Subcutaneous abdominal adipose tissue (tissue), 5 donors: ENCODE measurements around the gene SKAP1.

ENCODE experiments used
- H3K27ac ChIP-seq: one replicate; pipeline ENCODE4 v1.7.0; 2013; ENCODE audit warnings: low read depth, mild to moderate bottlenecking, inconsistent platforms, low read length, moderate library complexity
- H3K27me3 ChIP-seq, 5 donors: one replicate each; pipeline ENCODE4 v1.7.0; 2013; ENCODE audit warnings: low read length in 5 of 5, inconsistent platforms in 1 of 5; ENCODE audit not compliant: control insufficient read depth in 5 of 5, insufficient read depth in 4 of 5
- H3K36me3 ChIP-seq, 5 donors: one replicate each; pipeline ENCODE4 v1.7.0; 2013; ENCODE audit warnings: low read length in 5 of 5; ENCODE audit not compliant: control insufficient read depth in 5 of 5, insufficient read depth in 5 of 5
- H3K4me1 ChIP-seq, 5 donors: one replicate each; pipeline ENCODE4 v1.7.0; 2013; ENCODE audit warnings: low read length in 5 of 5, mild to moderate bottlenecking in 3 of 5, moderate library complexity in 1 of 5; ENCODE audit not compliant: control insufficient read depth in 5 of 5, insufficient read depth in 5 of 5
- H3K4me3 ChIP-seq, 5 donors: one replicate each; pipeline ENCODE4 v1.7.0; 2013; ENCODE audit warnings: low read length in 5 of 5, low read depth in 1 of 5
- H3K9ac ChIP-seq, 5 donors: one replicate each; pipeline ENCODE4 v1.7.0; 2013; ENCODE audit warnings: low read length in 5 of 5, mild to moderate bottlenecking in 4 of 5, moderate library complexity in 3 of 5
- H3K9me3 ChIP-seq, 5 donors: one replicate each; pipeline ENCODE4 v1.7.0; 2013; ENCODE audit warnings: low read length in 5 of 5; ENCODE audit not compliant: control insufficient read depth in 5 of 5
- donor health status: healthy.
- donor health status: healthy.
- donor health status: healthy.
- donor health status: healthy.
- donor health status: healthy.

The SKAP1 gene

DNA sequence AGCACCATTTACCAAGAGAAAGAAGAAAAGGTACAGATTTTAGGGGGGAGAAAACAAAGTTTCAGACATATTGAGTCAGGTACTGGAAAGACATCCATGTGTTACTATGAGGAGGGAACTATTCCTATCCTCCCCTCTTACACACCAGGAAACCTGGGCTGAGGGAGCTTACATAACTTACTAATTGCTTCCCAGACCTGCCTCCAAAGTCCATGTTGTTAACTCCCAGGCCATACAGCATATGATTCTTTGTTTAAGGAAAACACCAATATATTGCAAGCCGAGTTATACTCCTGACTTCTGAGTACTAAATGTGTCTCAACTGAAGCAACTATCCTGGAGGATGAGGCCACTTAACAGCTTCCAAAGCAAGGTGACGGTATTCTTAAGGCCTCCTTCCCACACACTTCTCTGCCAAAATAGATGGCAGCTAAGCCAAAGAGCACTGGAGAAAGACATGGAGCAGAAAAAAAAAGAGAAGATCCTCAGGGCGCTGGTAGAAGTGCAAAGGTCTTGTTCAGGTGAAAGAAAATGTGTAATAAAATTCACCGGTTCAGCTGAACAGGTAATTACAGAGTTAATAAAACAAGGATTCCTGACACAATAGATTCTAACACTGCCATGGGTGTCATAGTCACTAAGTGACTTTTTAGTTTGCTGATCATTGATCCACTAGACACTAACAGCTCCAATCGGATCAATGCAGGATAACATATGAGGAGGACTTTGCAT lies 151.1 kb downstream of the SKAP1 start:
- Histone ChIP-seq H3K4me1 (no peaks in the 10 kb centered on the region), H3K4me3 (no peak overlapping the region), H3K36me3 (no peaks in the 10 kb centered on the region), H3K27ac (no peak overlapping the region), H3K9ac (no peak overlapping the region), H3K9me3 (no peaks in the 10 kb centered on the region), H3K27me3 (peaks cover 0 to 2% (median 0%) of the 10 kb centered on the region in 5 donors)

DNA sequence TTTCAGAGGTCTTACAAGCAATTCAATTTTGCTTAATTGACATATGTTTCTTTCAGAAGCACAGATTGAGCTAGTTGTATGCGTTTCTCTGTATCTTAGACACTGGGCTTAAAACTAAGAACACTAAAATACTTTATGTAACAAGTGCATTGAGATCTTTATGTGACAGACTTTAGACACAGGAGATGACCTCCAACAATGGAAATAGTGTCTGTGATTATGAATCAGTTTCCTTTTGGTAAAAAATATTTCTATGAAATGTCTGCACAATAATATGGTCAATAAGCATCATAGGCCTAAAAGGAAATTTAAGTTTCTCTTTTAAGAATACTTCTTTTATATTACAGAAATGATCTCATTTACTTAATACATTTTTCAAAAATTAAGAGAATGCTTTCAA lies 153.2 kb downstream of the SKAP1 start:
- H3K36me3 ChIP-seq: no peaks in the 10 kb centered on the region
- H3K27ac ChIP-seq: no peak overlapping the region
- H3K9me3 ChIP-seq: no peaks in the 10 kb centered on the region
- no peak overlapping the region for H3K4me3 ChIP-seq
- no peaks in the 10 kb centered on the region for H3K4me1 ChIP-seq
- H3K27me3 ChIP-seq: peaks cover 0 to 8% (median 0%) of the 10 kb centered on the region in 5 donors
- H3K9ac ChIP-seq: no peak overlapping the region

DNA sequence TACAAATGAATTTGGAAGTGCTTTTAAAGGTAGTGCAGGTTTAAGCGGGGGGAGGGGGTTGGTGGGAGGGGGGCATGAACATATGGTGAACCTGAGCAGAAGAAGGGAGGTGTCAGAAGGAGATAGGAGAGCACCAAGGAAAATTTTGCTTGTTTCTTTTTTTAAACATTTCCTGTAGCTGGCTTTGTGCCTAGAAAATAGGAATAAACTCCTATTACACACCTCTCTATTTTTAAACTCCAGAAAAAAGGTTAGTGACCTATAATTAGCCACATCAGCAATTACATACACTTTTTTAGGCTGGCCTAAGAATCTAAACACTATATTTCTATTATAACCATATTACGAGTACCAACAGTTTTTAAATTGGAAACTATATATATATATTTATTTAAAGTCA lies 159.1 kb downstream of the SKAP1 start:
- Histone ChIP-seq H3K36me3 (no peaks in the 10 kb centered on the region), H3K9me3 (no peaks in the 10 kb centered on the region), H3K9ac (no peak overlapping the region), H3K27ac (no peak overlapping the region), H3K4me1 (no peaks in the 10 kb centered on the region), H3K27me3 (peaks cover 0 to 8% (median 0%) of the 10 kb centered on the region in 5 donors), H3K4me3 (no peak overlapping the region)

DNA sequence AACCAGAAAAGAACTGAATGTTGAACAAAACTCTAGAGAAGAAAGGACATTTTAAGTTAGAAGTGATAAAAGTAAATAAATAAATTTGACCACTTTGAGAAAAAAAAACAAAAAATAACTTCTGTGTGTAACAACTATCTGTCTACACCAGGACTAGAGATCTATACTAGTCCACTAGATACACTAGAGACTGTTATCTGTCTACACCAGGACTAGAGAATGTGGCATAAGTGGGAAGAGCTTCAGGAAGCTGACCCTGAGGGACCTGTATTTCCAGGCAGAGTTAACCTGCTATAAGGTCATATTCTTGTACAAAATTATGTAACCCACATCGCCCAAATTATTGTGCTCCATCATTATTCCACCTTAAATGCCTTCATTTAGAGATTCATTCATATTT lies 160.8 kb downstream of the SKAP1 start:
- no peak overlapping the region for H3K27ac ChIP-seq
- peaks cover 0 to 2% (median 0%) of the 10 kb centered on the region in 5 donors for H3K4me1 ChIP-seq
- no peak overlapping the region for H3K9ac ChIP-seq
- peaks cover 0 to 8% (median 0%) of the 10 kb centered on the region in 5 donors for H3K27me3 ChIP-seq
- no peaks in the 10 kb centered on the region for H3K36me3 ChIP-seq
- no peaks in the 10 kb centered on the region for H3K9me3 ChIP-seq
- H3K4me3 ChIP-seq: no peak overlapping the region

DNA sequence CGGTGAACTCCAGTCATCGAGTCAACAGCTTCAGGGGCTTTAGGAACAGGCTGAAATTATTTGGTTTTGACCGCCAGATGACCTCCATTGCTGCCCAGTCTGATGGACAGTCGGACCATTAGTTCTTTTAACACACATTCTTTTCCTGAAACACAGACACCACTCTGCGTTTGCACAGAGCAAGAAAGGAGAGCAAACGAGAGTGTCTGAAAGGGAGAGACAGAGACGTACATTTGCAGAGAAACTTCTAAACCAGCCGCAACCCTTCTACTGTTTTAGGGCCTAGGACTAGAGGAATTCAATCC lies 166.3 kb downstream of the SKAP1 start:
- Histone ChIP-seq H3K27me3 (no peaks in the 10 kb centered on the region), H3K9ac (no peak overlapping the region), H3K9me3 (no peaks in the 10 kb centered on the region), H3K36me3 (no peaks in the 10 kb centered on the region), H3K4me3 (no peak overlapping the region), H3K27ac (no peak overlapping the region), H3K4me1 (peaks cover 0 to 2% (median 0%) of the 10 kb centered on the region in 5 donors)

DNA sequence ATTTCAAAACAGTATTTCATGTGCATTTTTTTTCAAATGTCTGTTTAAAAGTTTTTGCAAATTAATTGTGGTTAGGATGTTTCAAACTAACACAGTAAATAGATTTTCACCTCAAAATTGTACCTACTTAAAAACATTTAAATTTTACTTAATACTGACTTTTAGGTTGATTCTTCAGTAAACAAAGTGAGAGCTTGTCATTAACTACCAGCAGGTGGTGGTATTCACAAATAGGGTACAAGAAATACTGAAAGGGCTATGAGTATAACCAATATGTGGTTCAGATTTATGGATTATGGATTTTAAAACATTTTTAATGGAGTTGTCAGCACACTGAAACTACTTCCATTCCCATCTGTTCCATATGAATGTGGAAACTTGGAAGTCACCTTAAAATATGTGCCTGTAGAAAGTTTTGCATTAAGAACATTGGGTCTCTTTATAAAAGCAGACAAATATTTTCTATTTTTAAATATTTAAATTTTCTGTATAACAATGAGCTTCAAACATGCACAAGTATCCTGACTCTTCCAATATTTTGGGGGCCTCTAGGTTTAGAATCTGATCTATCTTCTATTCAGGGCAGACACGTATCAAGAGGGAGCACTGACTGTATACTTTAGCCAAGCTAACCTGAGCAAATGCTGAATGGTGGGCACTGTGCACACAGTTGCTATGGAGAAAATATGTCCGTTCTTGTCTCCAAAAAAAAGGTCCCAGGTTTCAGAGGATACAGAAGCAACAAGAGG lies 166.9 kb downstream of the SKAP1 start:
- Histone ChIP-seq H3K9me3 (no peaks in the 10 kb centered on the region), H3K36me3 (no peaks in the 10 kb centered on the region), H3K4me1 (peaks cover 0 to 2% (median 0%) of the 10 kb centered on the region in 5 donors), H3K27me3 (no peaks in the 10 kb centered on the region), H3K27ac (no peak overlapping the region), H3K4me3 (no peak overlapping the region), H3K9ac (no peak overlapping the region)

DNA sequence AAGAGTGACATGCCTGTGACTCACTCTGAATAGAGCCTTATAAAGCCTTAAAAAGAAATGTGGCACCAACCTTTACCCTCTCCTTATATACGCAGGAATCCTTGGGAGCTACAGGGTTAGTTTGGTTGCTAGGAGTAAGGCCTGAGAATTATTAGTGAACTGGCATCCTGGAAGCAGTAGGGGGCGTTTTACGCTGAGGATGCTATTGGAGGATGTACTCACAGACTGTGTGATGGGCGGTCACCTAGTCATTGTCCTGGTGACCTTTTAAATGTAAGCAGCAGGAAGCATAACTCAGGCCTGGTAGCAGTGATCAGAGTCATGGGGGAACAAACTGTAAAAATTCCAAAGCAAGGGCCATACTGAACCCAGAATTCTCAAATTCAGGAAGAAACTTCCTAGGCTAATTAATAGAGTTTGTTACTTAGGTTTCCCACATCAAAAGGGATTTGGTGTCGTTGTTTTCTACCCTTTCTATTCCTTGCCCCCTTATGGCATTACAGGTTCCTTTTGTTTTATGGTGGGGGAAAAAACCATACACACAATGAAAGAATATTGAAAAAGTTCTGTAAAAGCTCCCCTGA lies 168.6 kb downstream of the SKAP1 start:
- Histone ChIP-seq H3K4me1 (peaks cover 0 to 2% (median 0%) of the 10 kb centered on the region in 5 donors), H3K27me3 (peaks cover 0 to 4% (median 0%) of the 10 kb centered on the region in 5 donors), H3K9ac (no peak overlapping the region), H3K36me3 (no peaks in the 10 kb centered on the region), H3K4me3 (no peak overlapping the region), H3K9me3 (no peaks in the 10 kb centered on the region), H3K27ac (no peak overlapping the region)

DNA sequence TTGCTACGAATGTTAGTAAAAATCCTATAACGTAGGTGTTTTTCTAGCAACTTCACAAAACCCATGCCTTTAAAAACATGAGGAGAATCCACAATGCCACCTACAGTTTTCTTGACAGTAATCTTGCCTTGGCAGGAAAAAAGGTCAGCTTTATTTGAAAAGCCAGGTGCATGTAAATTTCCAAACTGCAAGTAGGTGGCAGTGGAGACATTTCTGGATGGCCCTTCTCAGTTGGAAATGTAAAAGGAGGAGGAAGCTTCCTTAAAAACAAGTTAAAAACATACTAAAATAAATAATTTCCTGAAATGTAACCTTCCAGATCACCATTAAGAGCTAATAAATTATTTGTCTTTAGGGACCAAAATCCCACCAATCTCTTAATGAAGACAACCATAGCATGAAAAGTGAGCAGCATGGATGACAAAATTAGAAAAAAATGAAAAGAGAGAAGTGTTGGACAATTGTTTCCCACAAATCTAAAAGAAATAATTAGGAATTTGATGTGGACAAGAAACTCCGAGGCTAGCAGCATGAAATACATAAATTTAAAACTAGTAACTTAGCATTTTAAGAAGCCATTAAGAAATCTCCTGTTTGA lies 170.2 kb downstream of the SKAP1 start:
- Histone ChIP-seq H3K4me1 (no peaks in the 10 kb centered on the region), H3K36me3 (no peaks in the 10 kb centered on the region), H3K27me3 (peaks cover 0 to 5% (median 0%) of the 10 kb centered on the region in 5 donors), H3K27ac (no peak overlapping the region), H3K9ac (no peak overlapping the region), H3K4me3 (no peak overlapping the region), H3K9me3 (no peaks in the 10 kb centered on the region)

DNA sequence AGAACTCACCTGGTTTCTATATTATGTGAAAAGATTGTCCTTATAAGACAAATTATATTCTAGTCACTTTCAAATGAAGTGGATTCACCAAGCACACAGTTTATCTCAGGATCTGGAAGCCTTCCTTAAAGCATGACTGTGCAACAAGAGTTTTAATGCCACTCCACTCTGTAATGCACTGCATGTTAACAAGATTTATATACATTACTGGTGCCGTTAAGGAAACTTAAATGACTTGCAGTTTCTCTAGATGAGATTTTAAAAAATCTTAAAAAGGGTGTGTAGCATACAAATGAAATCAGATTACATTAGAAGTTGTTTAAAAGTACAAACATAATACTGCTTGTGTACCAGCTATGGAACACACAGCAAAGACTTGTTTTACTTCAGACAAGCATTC lies 171.7 kb downstream of the SKAP1 start:
- Histone ChIP-seq H3K4me3 (no peak overlapping the region), H3K27ac (no peak overlapping the region), H3K36me3 (no peaks in the 10 kb centered on the region), H3K9ac (no peak overlapping the region), H3K27me3 (peaks cover 0 to 5% (median 0%) of the 10 kb centered on the region in 5 donors), H3K9me3 (no peaks in the 10 kb centered on the region), H3K4me1 (no peaks in the 10 kb centered on the region)

DNA sequence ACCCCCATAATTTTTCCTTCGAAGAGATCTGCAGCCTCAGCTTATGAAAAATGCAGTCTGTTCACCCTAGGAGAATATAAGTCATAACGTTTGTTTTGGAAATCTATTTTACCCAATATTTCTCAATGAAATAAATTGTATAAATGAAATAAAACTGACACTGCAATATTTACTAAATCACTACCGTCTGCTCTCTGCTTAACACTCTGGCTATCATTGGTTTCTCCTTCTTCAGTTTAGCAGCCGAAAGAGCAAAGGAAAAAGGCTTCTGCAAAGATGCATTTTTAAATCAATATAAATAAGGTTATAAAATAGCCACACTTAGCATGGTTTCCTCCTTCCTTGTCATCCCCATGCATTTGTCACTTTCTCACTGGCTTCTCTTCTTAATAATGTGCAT lies 174.3 kb downstream of the SKAP1 start:
- H3K27me3 ChIP-seq: peaks cover 0 to 5% (median 0%) of the 10 kb centered on the region in 5 donors

More for the DNA sequence above, 174.3 kb downstream of the SKAP1 start:
- no peaks in the 10 kb centered on the region for H3K4me1 ChIP-seq
- H3K4me3 ChIP-seq: no peak overlapping the region
- H3K27ac ChIP-seq: no peak overlapping the region
- no peaks in the 10 kb centered on the region for H3K9me3 ChIP-seq
- H3K36me3 ChIP-seq: no peaks in the 10 kb centered on the region
- no peak overlapping the region for H3K9ac ChIP-seq
